ENCODE measurements around the gene IFI35.
"Not testable (repeated sequence)": the region's sequence is repeated elsewhere in the genome, so short reads cannot be mapped to it uniquely, and the experiment has no call there.

IFI35 gene

GRCh38 chr17:43006639-43007551 lies at the start of gene IFI35:
Gene IFI35, plus strand, starts transcription at chr17:43006784. Its CDS starts 164 bp downstream, at chr17:43006948.
- no peak for DNase-seq

- DNase-seq, result peak; percentile 82
These were observed 42.2 kb upstream of the IFI35 start, which contains the start of gene AARSD1 for GRCh38 chr17:42964161-42964932. Gene AARSD1, minus strand, starts transcription at chr17:42964454. Its CDS starts 14 bp downstream, at chr17:42964440.

- DNase-seq, result no peak
These were observed 38.7 kb upstream of the IFI35 start for GRCh38 chr17:42967925-42968324.

GRCh38 chr17:42969001-42969581 lies 37.5 kb upstream of the IFI35 start:
- DNase-seq, result no peak

- DNase-seq, result no peak
These were observed 35.0 kb upstream of the IFI35 start for GRCh38 chr17:42971589-42971988.

GRCh38 chr17:42973323-42973722 lies 33.3 kb upstream of the IFI35 start:
- not testable (repeated sequence) for DNase-seq

- no peak for DNase-seq
These were observed 31.3 kb upstream of the IFI35 start for GRCh38 chr17:42975265-42975664.

GRCh38 chr17:42975701-42976100 lies 30.9 kb upstream of the IFI35 start:
- DNase-seq, result not testable (repeated sequence)

GRCh38 chr17:42979511-42980273 lies 26.9 kb upstream of the IFI35 start, which contains the start of gene PTGES3L:
Gene PTGES3L, minus strand, starts transcription at chr17:42980080. Its CDS starts 27 bp downstream, at chr17:42980053.
- peak; percentile 67 for DNase-seq

- DNase-seq, result peak; percentile 81
These were observed 26.3 kb upstream of the IFI35 start, which contains the start of gene RUNDC1 for GRCh38 chr17:42980274-42980765. Gene RUNDC1, plus strand, starts transcription at chr17:42980565. Its CDS starts 12 bp downstream, at chr17:42980577.

- DNase-seq, result peak; percentile 5
These were observed 25.7 kb upstream of the IFI35 start for GRCh38 chr17:42980766-42981397.

GRCh38 chr17:42982266-42982665 lies 24.3 kb upstream of the IFI35 start:
- no peak for DNase-seq

- DNase-seq, result no peak
These were observed 21.4 kb upstream of the IFI35 start for GRCh38 chr17:42985225-42985624.

GRCh38 chr17:42989141-42989540 lies 17.4 kb upstream of the IFI35 start:
- DNase-seq, result no peak

GRCh38 chr17:42989726-42990652 lies 16.6 kb upstream of the IFI35 start:
- no peak for DNase-seq

- no peak for DNase-seq
These were observed 15.1 kb upstream of the IFI35 start for GRCh38 chr17:42991471-42991870.

- DNase-seq, result no peak
These were observed 13.7 kb upstream of the IFI35 start for GRCh38 chr17:42992872-42993271.

GRCh38 chr17:42993913-42994312 lies 12.7 kb upstream of the IFI35 start:
- DNase-seq, result not testable (repeated sequence)

- DNase-seq, result no peak
These were observed 9.1 kb upstream of the IFI35 start for GRCh38 chr17:42997390-42997983.

All from DMS153 (cell line).